Adrenal gland (tissue), 12 donors: ENCODE data around the gene COMT. TPM values are rescaled to one million over a fixed set of nuclear protein-coding genes. Genes with fewer than 3 reads are reported as not detected.

Experiments used
- DNase-seq, 7 donors: peaks; one replicate each; pipeline ENCODE4 v3.0.0-alpha.2; 2019 to 2020
- H3K27ac ChIP-seq, 5 donors: fragments of 200-600 bp; sonication (generic) in 4 of 5; 1 replicate in 3 of 5; 2 replicates in 2 of 5; pipeline versions ENCODE4 v1.5.1 to v1.8.0; 2016 to 2020; ENCODE audit warnings: mild to moderate bottlenecking in 1 of 5
- H3K27me3 ChIP-seq: fragments of 200-600 bp; 2 replicates; pipeline ENCODE4 v1.8.0; 2021
- H3K36me3 ChIP-seq, 2 donors: fragments of 200-600 bp; replicated peaks in 1 of 2; 1 replicate in 1 of 2; 2 replicates in 1 of 2; pipeline versions ENCODE4 v1.5.1 to v1.8.0; 2018 to 2022
- H3K4me1 ChIP-seq, 2 donors: fragments of 200-600 bp; replicated peaks in 1 of 2; 1 replicate in 1 of 2; 2 replicates in 1 of 2; pipeline versions ENCODE4 v1.5.1 to v1.8.0; 2018 to 2021
- H3K4me3 ChIP-seq, 4 donors: fragments of 200-600 bp; sonication (generic) in 3 of 4; one replicate each; pipeline ENCODE4 v1.5.1; 2016 to 2018
- H3K9me3 ChIP-seq, 3 donors: fragments of 200-600 bp; sonication (generic) in 1 of 3; replicated peaks in 1 of 3; 1 replicate in 2 of 3; 2 replicates in 1 of 3; pipeline versions ENCODE4 v1.5.1 to v1.8.0; 2016 to 2021
- POLR2A ChIP-seq, 2 donors: fragments of 450-650 bp; IDR thresholded peaks; one replicate each; pipeline ENCODE4 v1.6.1; 2017; ENCODE audit warnings: antibody characterized with exemption in 2 of 2, mild to moderate bottlenecking in 2 of 2, moderate library complexity in 1 of 2
- WGBS, 4 donors: extraction: QIAGEN DNeasy Blood & Tissue Kit in 2 of 4; methylation state at CpG; one replicate each; pipeline versions ENCODE4 v1.1.5 to v1.1.7; 2013 to 2017; 5-methylcytosine and 5-hydroxymethylcytosine counted together
- intact Hi-C, 2 donors: fragments of 100-400 bp; cut with DNase I; formaldehyde crosslinking; loops; one replicate each; pipeline versions ENCODE4 v1.14.1 to v1.15.0; 2022 to 2023
- microRNA-seq, 3 donors: library from miRNA; unstranded; fragments of <30 nt; microRNA quantifications; one replicate each; pipeline ENCODE4, GENCODE V29; 2017 to 2020
- polyA plus RNA-seq, 3 donors: library from polyadenylated mRNA; stranded (reverse); fragments of 200-250 nt in 2 of 3; fragments of 350-450 nt in 1 of 3; fragmentation: Illumina TruSeq in 1 of 3; extraction: RNeasy Lipid Tissue Mini Kit (QIAGEN cat#74804) in 1 of 3; gene quantifications; one replicate each; pipeline ENCODE4 v1.2.3, GENCODE V29; 2013 to 2014
- total RNA-seq, 9 donors: library from RNA; depleted of rRNA in 4 of 9; stranded (reverse); fragments of >200 nt in 4 of 9; fragments of 120-200 nt in 1 of 9; fragmentation: NEBNext Ultra II Directional in 1 of 9; extraction: Animal tissue kit (Norgen Biotek cat#: 25700) in 1 of 9; gene quantifications; one replicate each; pipeline versions ENCODE4 v1.1.0 to v1.2.4, GENCODE V29; 2013 to 2023
- TF ChIP-seq, protein P1 (sequence below), 6 experiments: fragments of 450-650 bp in 4 of 6; fragments of 200-600 bp in 2 of 6; sonication (generic) in 1 of 6; IDR thresholded peaks; 1 replicate in 5 of 6; 2 replicates in 1 of 6; pipeline versions ENCODE4 v1.5.1 to v1.8.0; 2016 to 2021; ENCODE audit warnings: antibody characterized with exemption in 6 of 6, mild to moderate bottlenecking in 2 of 6, moderate library complexity in 1 of 6
- donor health status: healthy with polysubstance abuse.
- donor health status: Bipolar disorder and iron deficiency.
- donor health status: DM: yes; HTN: yes; CAD: no.
- donor health status: DM: no; HTN: no; CAD: no.
- donor health status: DM: no; HTN: no; CAD: no.
- donor health status: DM: yes; HTN: yes; CAD: no.

Gene COMT
- total and polyA plus RNA-seq, 12 donors, result 51.3 to 743 (median 390) TPM

DNA sequence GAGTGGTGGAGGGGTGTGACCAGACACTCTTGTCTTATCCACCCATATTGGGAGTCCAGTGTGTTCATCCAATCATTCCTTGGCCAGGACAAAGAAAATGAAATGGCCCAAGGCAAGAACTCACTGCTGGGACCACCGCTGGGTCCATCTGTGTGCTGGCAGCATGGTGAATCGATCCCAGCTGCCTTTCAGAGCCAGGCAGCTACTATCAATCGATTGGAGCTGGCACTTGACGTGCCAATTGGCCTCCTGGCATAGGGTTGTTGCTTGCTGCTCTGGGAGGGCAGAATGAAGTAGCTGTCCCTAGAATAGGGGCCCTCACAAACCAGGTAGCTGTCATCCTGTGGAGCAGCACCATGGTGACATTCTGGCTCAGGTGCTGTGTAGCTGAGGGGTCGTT, 76.4 kb downstream of the COMT start:
- TF ChIP-seq, protein P1, sequence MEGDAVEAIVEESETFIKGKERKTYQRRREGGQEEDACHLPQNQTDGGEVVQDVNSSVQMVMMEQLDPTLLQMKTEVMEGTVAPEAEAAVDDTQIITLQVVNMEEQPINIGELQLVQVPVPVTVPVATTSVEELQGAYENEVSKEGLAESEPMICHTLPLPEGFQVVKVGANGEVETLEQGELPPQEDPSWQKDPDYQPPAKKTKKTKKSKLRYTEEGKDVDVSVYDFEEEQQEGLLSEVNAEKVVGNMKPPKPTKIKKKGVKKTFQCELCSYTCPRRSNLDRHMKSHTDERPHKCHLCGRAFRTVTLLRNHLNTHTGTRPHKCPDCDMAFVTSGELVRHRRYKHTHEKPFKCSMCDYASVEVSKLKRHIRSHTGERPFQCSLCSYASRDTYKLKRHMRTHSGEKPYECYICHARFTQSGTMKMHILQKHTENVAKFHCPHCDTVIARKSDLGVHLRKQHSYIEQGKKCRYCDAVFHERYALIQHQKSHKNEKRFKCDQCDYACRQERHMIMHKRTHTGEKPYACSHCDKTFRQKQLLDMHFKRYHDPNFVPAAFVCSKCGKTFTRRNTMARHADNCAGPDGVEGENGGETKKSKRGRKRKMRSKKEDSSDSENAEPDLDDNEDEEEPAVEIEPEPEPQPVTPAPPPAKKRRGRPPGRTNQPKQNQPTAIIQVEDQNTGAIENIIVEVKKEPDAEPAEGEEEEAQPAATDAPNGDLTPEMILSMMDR (IDR thresholded peaks at IDR 0.05), result no peak
- no peak for TF ChIP-seq POLR2A (IDR thresholded peaks at IDR 0.05)
- WGBS, 4 donors, result 84 to 97% (median 90%) methylated on average over 5 of the region's 5 CpGs
- DNase-seq, result no peak
- H3K9me3 ChIP-seq, result no peaks in the 10 kb centered on the region
- no peak overlapping the region for H3K27ac ChIP-seq
- intact Hi-C loops, result loop anchor here (5.0 to 10.0 kb wide), 2 partner anchors 46 to 77 kb away; no protein-coding TSS in a partner anchor
- no peak overlapping the region for H3K4me3 ChIP-seq
- no peaks in the 10 kb centered on the region for H3K27me3 ChIP-seq
- H3K36me3 ChIP-seq, result no peaks in the 10 kb centered on the region
- peaks cover 22 to 30% of the 10 kb centered on the region in 2 donors for H3K4me1 ChIP-seq

Small RNA genes lying within 50 kb of the gene (microRNA-seq; reads per million reads assigned to microRNA genes)
- gene MIR4761, result 0 to 0.85 (median 0) reads per million in 3 donors

Other genes with a start within 250 kb of the COMT start
- gene SEPTIN5, start 227.3 kb upstream of the COMT start, total RNA-seq, result 10 to 100 TPM in 6 of 9 donors, 1 to 10 TPM in 3; 3.7 to 67.7 (median 14.1) TPM
- 10 to 100 TPM; 10.7 to 73.4 (median 18.8) TPM for gene SEPTIN5, start 227.3 kb upstream of the COMT start, polyA plus RNA-seq
- gene GP1BB, start 218.2 kb upstream of the COMT start, total RNA-seq, result 1 to 10 TPM in 7 of 9 donors, under 1 TPM in 1, not detected in 1; 0.42 to 6.6 (median 3.9) TPM
- gene GP1BB, start 218.2 kb upstream of the COMT start, polyA plus RNA-seq, result 10 to 100 TPM in 2 of 3 donors, not detected in 1; 12.4 to 29.8 TPM
- 10 to 100 TPM in 1 of 9 donors, 1 to 10 TPM in 3, under 1 TPM in 3, not detected in 2; 0.11 to 10.1 (median 1.1) TPM for gene TBX1, start 181.0 kb upstream of the COMT start, total RNA-seq
- gene TBX1, start 181.0 kb upstream of the COMT start, polyA plus RNA-seq, result 1 to 10 TPM in 1 of 3 donors, under 1 TPM in 1, not detected in 1; 0.80 to 2.0 TPM
- gene GNB1L, start 86.9 kb upstream of the COMT start, total RNA-seq, result 1 to 10 TPM in 8 of 9 donors, under 1 TPM in 1; 0.26 to 6.6 (median 3.1) TPM
- 1 to 10 TPM in 2 of 3 donors, not detected in 1; 4.3 to 6.2 TPM for gene GNB1L, start 86.9 kb upstream of the COMT start, polyA plus RNA-seq
- gene RTL10, start 86.9 kb upstream of the COMT start, total RNA-seq, result 10 to 100 TPM in 7 of 9 donors, 1 to 10 TPM in 2; 5.5 to 17.5 (median 12.1) TPM
- gene RTL10, start 86.9 kb upstream of the COMT start, polyA plus RNA-seq, result 10 to 100 TPM in 1 of 3 donors, 1 to 10 TPM in 2; 5.8 to 14.1 (median 7.9) TPM
- 10 to 100 TPM; 41.7 to 74.2 (median 57.9) TPM for gene TXNRD2, start within 50 bp of the COMT start, total RNA-seq
- 100 to 1,000 TPM in 2 of 3 donors, 10 to 100 TPM in 1; 39.6 to 171 (median 148) TPM for gene TXNRD2, start within 50 bp of the COMT start, polyA plus RNA-seq
- gene ARVCF, start 75.1 kb downstream of the COMT start, total RNA-seq, result 10 to 100 TPM in 6 of 9 donors, 1 to 10 TPM in 3; 8.4 to 46.1 (median 18.4) TPM
- 10 to 100 TPM in 2 of 3 donors, 1 to 10 TPM in 1; 1.2 to 74.8 (median 18.8) TPM for gene ARVCF, start 75.1 kb downstream of the COMT start, polyA plus RNA-seq
- gene TANGO2, start 79.3 kb downstream of the COMT start, total RNA-seq, result 10 to 100 TPM; 36.3 to 87.0 (median 46.0) TPM
- 10 to 100 TPM; 25.1 to 42.6 (median 38.5) TPM for gene TANGO2, start 79.3 kb downstream of the COMT start, polyA plus RNA-seq
- 10 to 100 TPM in 8 of 9 donors, 1 to 10 TPM in 1; 7.2 to 32.2 (median 21.6) TPM for gene DGCR8, start 138.5 kb downstream of the COMT start, total RNA-seq
- 10 to 100 TPM; 16.3 to 31.0 (median 25.9) TPM for gene DGCR8, start 138.5 kb downstream of the COMT start, polyA plus RNA-seq
- 100 to 1,000 TPM in 6 of 9 donors, 10 to 100 TPM in 3; 71.4 to 346 (median 136) TPM for gene RANBP1, start 174.3 kb downstream of the COMT start, total RNA-seq
- 100 to 1,000 TPM in 1 of 3 donors, 10 to 100 TPM in 2; 63.3 to 128 (median 70.1) TPM for gene RANBP1, start 174.3 kb downstream of the COMT start, polyA plus RNA-seq
- 10 to 100 TPM; 43.5 to 90.3 (median 66.2) TPM for gene TRMT2A, start 175.5 kb downstream of the COMT start, total RNA-seq
- 100 to 1,000 TPM in 2 of 3 donors, 10 to 100 TPM in 1; 22.4 to 283 (median 168) TPM for gene TRMT2A, start 175.5 kb downstream of the COMT start, polyA plus RNA-seq
- gene ZDHHC8, start 190.0 kb downstream of the COMT start, total RNA-seq, result 10 to 100 TPM in 8 of 9 donors, 1 to 10 TPM in 1; 5.7 to 65.6 (median 33.9) TPM
- gene ZDHHC8, start 190.0 kb downstream of the COMT start, polyA plus RNA-seq, result 100 to 1,000 TPM in 1 of 3 donors, 10 to 100 TPM in 2; 15.5 to 109 (median 59.3) TPM
- gene CCDC188, start 209.3 kb downstream of the COMT start, total RNA-seq, result 1 to 10 TPM in 2 of 9 donors, under 1 TPM in 6, not detected in 1; 0.30 to 1.6 (median 0.65) TPM
- gene CCDC188, start 209.3 kb downstream of the COMT start, polyA plus RNA-seq, result 10 to 100 TPM in 1 of 3 donors, 1 to 10 TPM in 1, not detected in 1; 2.9 to 19.0 TPM